MCF 10A (cell line): Measurements from ENCODE around the gene MLF2. TPM values are rescaled to one million over a fixed set of nuclear protein-coding genes. Genes with fewer than 3 reads are reported as not detected.
A peak's percentile ranks its signal among the peaks of the same experiment; 100 is the strongest.
"Not testable (repeated sequence)": the region's sequence is repeated elsewhere in the genome, so short reads cannot be mapped to it uniquely, and the experiment has no call there.

Source experiments
- BruUV-seq: library from RNA; stranded (reverse); fragments of 400-500 nt; replicated peaks from 2 replicates; lab custom pipeline; 2021; lab: Mats Ljungman, UMichigan
- CTCF ChIA-PET: fragments of 300-600 bp; sonication (Branson Sonifier 250); formaldehyde crosslinking; extraction: SDS; loops from one replicate; lab custom pipeline; 2021; ENCODE audit warnings: antibody characterized with exemption, inconsistent platforms; lab: Yijun Ruan, JAX
- POLR2A ChIA-PET: fragments of 300-600, 350-650 bp; sonication (Branson Sonifier 250); formaldehyde crosslinking; extraction: SDS; loops from one replicate; lab custom pipeline; 2020; ENCODE audit warnings: antibody characterized with exemption, inconsistent platforms; lab: Yijun Ruan, JAX
- DNase-seq: peaks from one replicate; pipeline ENCODE4 v3.0.0-alpha.2; 2018; ENCODE audit not compliant: unreplicated experiment
- H3K27ac Mint-ChIP-seq: one replicate; pipeline ENCODE4 v1.8.0; 2022; ENCODE audit warnings: mild to moderate bottlenecking, low read depth, mixed read lengths; ENCODE audit not compliant: unreplicated experiment
- H3K27me3 Mint-ChIP-seq: one replicate; pipeline ENCODE4 v1.8.0; 2022; ENCODE audit warnings: mixed read lengths; ENCODE audit not compliant: insufficient read depth, unreplicated experiment
- H3K36me3 Mint-ChIP-seq: one replicate; pipeline ENCODE4 v1.8.0; 2022; ENCODE audit warnings: mild to moderate bottlenecking, moderate library complexity, mixed read lengths; ENCODE audit not compliant: insufficient read depth, unreplicated experiment
- H3K4me1 Mint-ChIP-seq: one replicate; pipeline ENCODE4 v1.8.0; 2022; ENCODE audit warnings: mixed read lengths; ENCODE audit not compliant: insufficient read depth, unreplicated experiment
- H3K4me3 Mint-ChIP-seq: one replicate; pipeline ENCODE4 v1.8.0; 2022; ENCODE audit warnings: mild to moderate bottlenecking, moderate library complexity, mixed read lengths; ENCODE audit not compliant: unreplicated experiment
- H3K9me3 Mint-ChIP-seq: one replicate; pipeline ENCODE4 v1.8.0; 2022; ENCODE audit warnings: mixed read lengths; ENCODE audit not compliant: unreplicated experiment
- intact Hi-C: fragments of 100-400 bp; cut with micrococcal nuclease; formaldehyde crosslinking; loops from 2 replicates; pipeline ENCODE4 v1.14.1; 2022
- total RNA-seq: library from RNA; stranded (reverse); gene quantifications from 2 replicates; pipeline ENCODE4 v1.2.3, GENCODE V29; 2022
- TF ChIP-seq, protein P1 (sequence below): fragments of 200-600 bp; IDR thresholded peaks from one replicate; pipeline ENCODE4 v1.8.0; 2022; ENCODE audit warnings: antibody characterized with exemption, mild to moderate bottlenecking; ENCODE audit not compliant: unreplicated experiment

Gene MLF2
- total RNA-seq, 1 experiment from 2014 or later, result 151 TPM

DNA sequence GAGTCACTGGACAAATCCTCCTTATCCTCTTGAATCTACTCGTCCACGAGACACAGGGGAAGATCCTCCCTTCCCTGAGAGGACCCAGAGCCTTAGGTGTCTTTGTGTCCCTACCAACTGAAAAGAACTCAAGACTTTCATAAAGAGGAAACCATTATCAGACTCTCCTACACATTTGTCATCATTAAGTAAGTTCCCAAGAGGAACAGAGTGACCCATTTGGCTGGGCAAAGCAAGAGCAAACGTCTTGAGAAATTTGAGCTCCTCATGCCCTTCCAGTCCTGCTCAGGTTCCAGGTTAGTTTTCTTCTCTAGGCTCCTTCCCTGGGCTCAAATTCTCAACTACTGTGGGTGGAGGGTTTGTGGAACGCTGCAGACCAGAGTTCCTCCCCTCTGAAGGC, 5.7 kb downstream of the MLF2 start:
- peaks cover 18% of the 10 kb centered on the region for H3K4me1 Mint-ChIP-seq
- no peak overlapping the region for H3K4me3 Mint-ChIP-seq
- POLR2A ChIA-PET, result interaction anchor here (1.0 to 1.6 kb wide), 3 partner anchors 23 to 196 kb away, joined by 3 read pairs; partner anchors contain the start of genes C12orf57, COPS7A and RNU7-1
- no peaks in the 10 kb centered on the region for H3K27me3 Mint-ChIP-seq
- DNase-seq, result no peak
- H3K9me3 Mint-ChIP-seq, result no peaks in the 10 kb centered on the region
- CTCF ChIA-PET, result interaction anchor here (0.6 to 1.6 kb wide), 4 partner anchors 14 to 441 kb away, joined by 3 to 6 read pairs (median 4); partner anchors contain the start of gene PTMS
- TF ChIP-seq, protein P1, sequence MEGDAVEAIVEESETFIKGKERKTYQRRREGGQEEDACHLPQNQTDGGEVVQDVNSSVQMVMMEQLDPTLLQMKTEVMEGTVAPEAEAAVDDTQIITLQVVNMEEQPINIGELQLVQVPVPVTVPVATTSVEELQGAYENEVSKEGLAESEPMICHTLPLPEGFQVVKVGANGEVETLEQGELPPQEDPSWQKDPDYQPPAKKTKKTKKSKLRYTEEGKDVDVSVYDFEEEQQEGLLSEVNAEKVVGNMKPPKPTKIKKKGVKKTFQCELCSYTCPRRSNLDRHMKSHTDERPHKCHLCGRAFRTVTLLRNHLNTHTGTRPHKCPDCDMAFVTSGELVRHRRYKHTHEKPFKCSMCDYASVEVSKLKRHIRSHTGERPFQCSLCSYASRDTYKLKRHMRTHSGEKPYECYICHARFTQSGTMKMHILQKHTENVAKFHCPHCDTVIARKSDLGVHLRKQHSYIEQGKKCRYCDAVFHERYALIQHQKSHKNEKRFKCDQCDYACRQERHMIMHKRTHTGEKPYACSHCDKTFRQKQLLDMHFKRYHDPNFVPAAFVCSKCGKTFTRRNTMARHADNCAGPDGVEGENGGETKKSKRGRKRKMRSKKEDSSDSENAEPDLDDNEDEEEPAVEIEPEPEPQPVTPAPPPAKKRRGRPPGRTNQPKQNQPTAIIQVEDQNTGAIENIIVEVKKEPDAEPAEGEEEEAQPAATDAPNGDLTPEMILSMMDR, result no peak
- no TSS peak for BruUV-seq
- intact Hi-C loops, result no loop called here
- H3K27ac Mint-ChIP-seq, result peak overlapping the region; percentile 20
- H3K36me3 Mint-ChIP-seq, result peaks cover 46% of the 10 kb centered on the region

DNA sequence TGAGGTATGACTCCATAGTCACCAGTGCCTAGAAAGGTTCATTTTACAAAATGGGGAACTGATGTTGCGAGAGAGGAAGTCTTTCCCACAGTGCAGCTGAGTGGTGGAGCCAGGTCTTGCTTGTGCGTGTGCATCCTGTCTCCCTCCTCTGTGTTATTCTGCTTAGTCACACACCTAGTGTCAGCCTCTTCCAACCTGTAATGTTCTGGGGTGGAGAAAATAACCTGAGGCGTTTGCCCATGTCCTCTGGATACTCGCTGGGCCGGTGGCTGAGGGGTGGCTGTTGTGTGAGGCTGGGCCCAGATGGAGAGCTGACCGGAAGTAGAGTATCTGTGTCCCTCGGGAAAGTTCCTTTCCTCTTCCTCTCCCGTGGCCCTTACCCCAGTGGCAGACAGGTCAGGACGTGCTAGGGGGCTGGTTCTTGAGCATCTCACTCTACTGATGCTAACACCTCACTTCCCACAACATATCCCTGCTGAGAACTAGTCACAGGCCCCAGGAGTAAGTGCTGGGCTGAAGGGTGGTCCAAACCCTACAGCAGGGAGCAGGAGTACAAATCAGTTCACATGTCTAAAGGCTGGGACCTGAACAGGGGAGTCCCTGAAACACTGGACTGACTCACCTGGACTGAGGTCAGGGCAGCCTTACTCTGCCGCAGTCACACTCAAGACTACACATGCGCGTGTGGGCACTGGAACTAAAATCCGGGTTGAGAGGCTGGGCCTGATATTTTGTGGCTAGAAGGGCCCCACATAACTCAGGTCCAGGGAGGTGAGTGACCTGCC, 7.0 kb downstream of the MLF2 start:
- DNase-seq, result peak; percentile 46
- intact Hi-C loops, result no loop called here
- peaks cover 12% of the 10 kb centered on the region for H3K4me1 Mint-ChIP-seq
- TF ChIP-seq, protein P1, result no peak
- no TSS peak for BruUV-seq
- peaks cover 41% of the 10 kb centered on the region for H3K36me3 Mint-ChIP-seq
- H3K27ac Mint-ChIP-seq, result peak overlapping the region; percentile 69
- no peaks in the 10 kb centered on the region for H3K27me3 Mint-ChIP-seq
- ChIA-PET POLR2A (interaction anchor here (0.6 to 3.7 kb wide), 10 partner anchors 7 to 198 kb away, joined by 3 to 31 read pairs (median 3); partner anchors contain the start of genes C12orf57, COPS7A, MLF2 and PTMS), CTCF (interaction anchor here (0.9 to 1.6 kb wide), 4 partner anchors 20 to 125 kb away, joined by 3 to 6 read pairs (median 4); partner anchors contain the start of gene PTMS)
- no peaks in the 10 kb centered on the region for H3K9me3 Mint-ChIP-seq
- no peak overlapping the region for H3K4me3 Mint-ChIP-seq

DNA sequence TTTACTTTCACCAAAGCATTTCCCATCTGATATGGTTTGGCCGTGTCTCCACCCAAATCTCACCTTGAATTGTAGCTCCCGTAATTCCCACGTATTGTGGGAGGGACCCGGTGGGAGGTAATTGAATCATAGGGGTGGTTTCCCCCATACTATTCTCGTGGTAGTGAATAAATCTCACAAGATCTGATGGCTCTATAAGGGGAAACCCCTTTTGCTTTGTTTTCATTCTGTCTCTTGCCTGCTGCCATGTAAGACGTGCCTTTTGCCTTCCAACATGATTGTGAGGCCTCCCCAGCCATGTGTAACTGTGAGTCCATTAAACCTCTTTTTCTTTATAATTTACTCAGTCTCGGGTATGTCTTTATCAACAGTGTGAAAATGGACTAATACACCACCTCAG, 9.6 kb downstream of the MLF2 start:
- intact Hi-C loops, BruUV-seq, H3K4me3 Mint-ChIP-seq, H3K4me1 Mint-ChIP-seq, H3K27me3 Mint-ChIP-seq, DNase-seq, H3K9me3 Mint-ChIP-seq, H3K27ac Mint-ChIP-seq: not testable (repeated sequence)
- H3K36me3 Mint-ChIP-seq, result peaks cover 18% of the 10 kb centered on the region
- POLR2A ChIA-PET, result interaction anchor here (0.9 to 3.7 kb wide), 3 partner anchors 10 to 94 kb away, joined by 3 to 31 read pairs (median 3); partner anchors contain the start of genes COPS7A and MLF2
- CTCF ChIA-PET, result interaction anchor here (1.0 to 1.8 kb wide), 4 partner anchors 10 to 83 kb away, joined by 3 to 23 read pairs (median 3); partner anchors contain the start of gene MLF2

DNA sequence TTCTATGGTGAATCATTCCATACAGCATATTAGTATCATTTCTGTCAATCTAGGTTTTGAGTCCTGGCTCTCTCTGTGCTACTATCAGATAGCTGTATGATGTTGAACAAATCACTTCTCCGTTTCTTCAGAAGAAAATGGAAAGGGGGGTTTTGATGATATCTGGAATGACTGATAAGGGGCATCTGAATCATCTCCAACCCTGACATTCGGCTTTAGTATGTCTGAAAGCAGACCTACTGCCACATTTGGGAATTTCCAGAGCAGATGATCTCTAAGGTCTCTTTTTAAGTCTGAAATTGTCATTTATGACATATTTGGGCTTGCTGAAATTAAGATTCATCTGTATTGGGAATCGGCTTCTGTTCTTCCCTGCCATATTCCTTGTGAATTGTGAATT, 10.1 kb downstream of the MLF2 start:
- H3K27me3 Mint-ChIP-seq, result no peaks in the 10 kb centered on the region
- H3K9me3 Mint-ChIP-seq, result no peaks in the 10 kb centered on the region
- intact Hi-C loops, result no loop called here
- H3K4me3 Mint-ChIP-seq, result no peak overlapping the region
- no TSS peak for BruUV-seq
- ChIA-PET CTCF (interaction anchor here (1.0 to 1.8 kb wide), 4 partner anchors 10 to 83 kb away, joined by 3 to 23 read pairs (median 3); partner anchors contain the start of gene MLF2), POLR2A (interaction anchor here (0.9 to 3.7 kb wide), 3 partner anchors 10 to 93 kb away, joined by 3 to 31 read pairs (median 3); partner anchors contain the start of genes COPS7A and MLF2)
- peaks cover 13% of the 10 kb centered on the region for H3K36me3 Mint-ChIP-seq
- TF ChIP-seq, protein P1, result no peak
- no peak overlapping the region for H3K27ac Mint-ChIP-seq
- DNase-seq, result no peak
- H3K4me1 Mint-ChIP-seq, result peaks cover 8% of the 10 kb centered on the region

DNA sequence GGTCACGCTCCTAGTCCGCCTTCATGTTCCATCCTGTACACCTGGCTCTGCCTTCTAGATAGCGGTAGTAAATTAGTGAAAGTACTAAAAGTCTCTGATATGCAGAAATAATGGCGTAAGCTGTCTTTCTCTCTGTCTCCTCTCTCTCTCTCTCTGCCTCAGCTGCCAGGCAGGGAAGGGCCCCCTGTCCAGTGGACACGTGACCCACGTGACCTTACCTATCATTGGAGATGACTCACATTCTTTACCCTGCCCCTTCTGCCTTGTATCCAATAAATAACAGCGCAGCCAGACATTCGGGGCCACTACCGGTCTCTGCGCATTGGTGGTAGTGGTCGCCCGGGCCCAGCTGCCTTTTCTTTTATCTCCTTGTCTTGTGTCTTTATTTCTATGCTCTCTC, 10.9 kb downstream of the MLF2 start:
- not testable (repeated sequence) for BruUV-seq
- POLR2A ChIA-PET, result interaction anchor here (1.0 to 3.7 kb wide), 2 partner anchors 11 to 92 kb away, joined by 3 to 31 read pairs; partner anchors contain the start of gene MLF2

More for the DNA sequence above, 10.9 kb downstream of the MLF2 start:
- CTCF ChIA-PET, result interaction anchor here (1.1 to 1.8 kb wide), 3 partner anchors 11 to 84 kb away, joined by 3 to 23 read pairs (median 3); partner anchors contain the start of gene MLF2
- H3K27me3 Mint-ChIP-seq, H3K4me3 Mint-ChIP-seq, H3K9me3 Mint-ChIP-seq, H3K27ac Mint-ChIP-seq, DNase-seq, intact Hi-C loops, H3K4me1 Mint-ChIP-seq, H3K36me3 Mint-ChIP-seq: not testable (repeated sequence)
